NCI-H128 (cell line): ENCODE measurements around the gene BCKDK.
"Not testable (repeated sequence)": the region's sequence is repeated elsewhere in the genome, so short reads cannot be mapped to it uniquely, and the experiment has no call there.

ENCODE experiments used
- DNase-seq: peaks from one replicate; lab custom pipeline; 2025; ENCODE audit not compliant: unreplicated experiment; lab: John Stamatoyannopoulos, UW

BCKDK gene

DNA sequence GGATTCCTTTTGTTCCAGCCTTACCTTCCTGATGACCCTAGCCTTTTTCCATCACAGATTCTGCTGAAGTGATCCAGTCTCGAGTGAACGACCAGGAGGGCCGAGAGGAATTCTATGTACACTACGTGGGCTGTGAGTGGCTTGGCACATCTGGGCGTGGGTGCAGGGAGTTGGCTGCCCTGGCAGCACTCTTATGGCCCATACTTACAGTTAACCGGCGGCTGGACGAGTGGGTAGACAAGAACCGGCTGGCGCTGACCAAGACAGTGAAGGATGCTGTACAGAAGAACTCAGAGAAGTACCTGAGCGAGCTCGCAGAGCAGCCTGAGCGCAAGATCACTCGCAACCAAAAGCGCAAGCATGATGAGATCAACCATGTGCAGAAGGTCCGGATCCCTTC lies 11.9 kb downstream of the BCKDK start:
- no peak for DNase-seq

DNA sequence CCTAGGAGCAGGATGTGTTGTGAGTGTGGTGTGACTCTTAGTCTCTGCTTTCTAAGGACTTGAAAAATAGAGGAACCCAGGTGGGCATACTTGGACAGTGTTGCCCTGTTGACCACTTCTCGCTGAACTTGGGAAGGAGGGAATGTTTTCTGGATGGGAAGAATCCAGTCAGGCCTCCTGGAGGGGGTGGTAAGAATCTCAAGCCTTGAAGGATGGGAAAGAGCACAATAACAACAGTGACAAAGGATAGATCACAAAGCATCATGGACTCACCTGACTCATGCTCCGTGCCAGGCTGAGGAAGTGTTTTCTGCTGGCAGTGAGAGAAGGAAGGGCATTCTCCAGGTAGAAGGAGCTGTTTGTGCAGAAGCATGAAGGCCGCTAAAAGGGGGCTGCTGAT lies 17.7 kb downstream of the BCKDK start:
- DNase-seq: no peak

DNA sequence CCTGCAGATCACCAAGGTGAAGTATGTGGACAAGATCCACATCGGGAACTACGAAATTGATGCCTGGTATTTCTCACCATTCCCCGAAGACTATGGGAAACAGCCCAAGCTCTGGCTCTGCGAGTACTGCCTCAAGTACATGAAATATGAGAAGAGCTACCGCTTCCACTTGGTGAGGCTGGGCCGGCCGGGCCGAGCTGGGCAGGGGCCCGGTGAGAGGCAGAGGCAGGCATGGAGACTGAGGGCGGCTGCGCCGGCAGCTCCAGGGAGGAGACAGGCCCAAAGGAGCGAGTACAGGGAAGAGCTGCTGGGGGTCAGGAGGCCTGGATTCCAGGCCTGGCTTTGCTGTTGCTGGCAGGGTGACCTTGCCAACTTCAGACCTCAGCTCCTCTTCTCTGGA lies 19.0 kb downstream of the BCKDK start:
- no peak for DNase-seq

DNA sequence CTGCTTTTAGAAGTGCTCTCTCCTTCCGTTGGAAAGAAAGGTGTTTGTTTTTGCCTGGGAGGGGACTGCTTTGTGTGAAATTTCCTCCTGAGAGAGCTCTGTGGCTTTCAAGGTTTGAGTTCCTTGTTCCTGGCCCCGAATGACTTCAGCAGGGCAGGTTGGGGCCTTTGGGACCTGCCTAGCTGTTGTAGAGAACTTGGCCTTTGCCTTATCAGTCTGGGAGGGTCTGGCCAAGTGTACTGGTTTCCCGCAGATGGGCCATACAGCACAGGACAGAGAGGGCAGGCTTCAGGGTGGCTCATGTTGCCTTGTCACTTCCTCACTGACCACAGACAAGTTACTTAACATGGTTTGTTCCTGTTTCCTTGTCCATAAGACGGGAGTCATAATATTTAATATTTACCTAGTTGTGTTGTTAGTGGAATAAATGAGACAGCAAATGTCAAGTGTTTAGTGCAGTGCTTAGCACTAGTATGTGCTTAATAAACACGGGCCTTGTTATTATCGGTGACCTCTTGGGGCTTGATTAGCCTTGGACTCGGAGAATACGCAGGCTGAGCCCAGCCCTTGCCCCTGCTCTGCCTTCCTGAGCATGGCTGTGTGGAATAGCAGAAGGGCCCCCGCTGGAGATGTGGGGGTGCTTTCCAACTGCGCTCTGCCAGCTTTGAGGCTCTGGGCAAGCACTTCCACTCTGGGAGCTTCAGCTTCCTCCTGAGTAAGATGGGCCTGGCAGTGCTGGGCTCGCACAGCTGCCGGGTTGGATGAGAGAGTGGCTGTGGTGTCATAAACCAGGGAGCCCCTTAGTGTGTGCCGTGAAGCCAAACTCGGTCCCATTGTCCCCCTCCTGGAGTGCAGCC lies 20.8 kb downstream of the BCKDK start:
- no peak for DNase-seq

DNA sequence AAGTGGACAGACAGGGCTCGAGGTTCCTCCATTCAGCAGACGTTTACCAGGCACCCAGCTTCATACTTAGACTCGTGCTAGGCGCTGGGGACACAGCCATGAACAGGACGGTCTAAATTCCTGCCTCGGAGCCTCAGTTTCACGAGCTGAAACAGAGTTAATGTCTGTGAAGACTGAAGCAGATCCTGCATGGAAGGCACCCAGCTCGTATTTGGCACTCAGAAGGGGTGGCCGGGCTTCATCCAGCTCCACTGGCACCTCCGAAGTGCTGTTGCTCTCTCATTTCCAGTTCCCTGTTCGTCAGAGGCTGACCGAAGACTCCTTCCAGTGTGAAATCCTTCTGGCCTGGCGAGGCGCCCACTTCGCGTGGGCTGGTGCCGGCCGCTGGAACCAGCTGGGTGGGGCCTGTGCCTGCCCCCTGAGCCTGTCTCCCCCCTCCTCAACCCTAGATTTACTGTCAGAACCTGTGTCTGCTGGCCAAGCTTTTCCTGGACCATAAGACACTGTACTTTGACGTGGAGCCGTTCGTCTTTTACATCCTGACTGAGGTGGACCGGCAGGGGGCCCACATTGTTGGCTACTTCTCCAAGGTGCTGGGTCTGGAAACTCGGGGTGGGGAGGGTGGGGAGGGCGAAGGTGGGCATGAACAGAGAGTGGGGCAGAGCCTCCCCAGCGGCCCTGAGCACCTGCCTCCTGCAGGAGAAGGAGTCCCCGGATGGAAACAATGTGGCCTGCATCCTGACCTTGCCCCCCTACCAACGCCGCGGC lies 21.6 kb downstream of the BCKDK start:
- no peak for DNase-seq

DNA sequence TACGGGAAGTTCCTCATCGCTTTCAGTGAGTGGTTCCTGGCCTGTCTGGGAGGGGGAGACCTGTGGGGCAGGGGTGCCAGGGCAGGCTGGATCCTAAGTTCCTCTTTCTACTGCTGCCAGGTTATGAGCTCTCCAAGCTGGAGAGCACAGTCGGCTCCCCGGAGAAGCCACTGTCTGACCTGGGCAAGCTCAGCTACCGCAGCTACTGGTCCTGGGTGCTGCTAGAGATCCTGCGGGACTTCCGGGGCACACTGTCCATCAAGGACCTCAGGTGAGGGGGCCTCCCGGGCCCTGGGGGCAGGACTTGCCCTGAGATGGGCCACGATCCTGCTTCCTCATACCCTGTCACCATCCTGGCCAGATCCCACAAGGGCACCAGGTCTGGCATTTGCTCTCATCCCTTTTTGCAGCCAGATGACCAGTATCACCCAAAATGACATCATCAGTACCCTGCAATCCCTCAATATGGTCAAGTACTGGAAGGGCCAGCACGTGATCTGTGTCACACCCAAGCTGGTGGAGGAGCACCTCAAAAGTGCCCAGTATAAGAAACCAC lies 22.2 kb downstream of the BCKDK start:
- no peak for DNase-seq

DNA sequence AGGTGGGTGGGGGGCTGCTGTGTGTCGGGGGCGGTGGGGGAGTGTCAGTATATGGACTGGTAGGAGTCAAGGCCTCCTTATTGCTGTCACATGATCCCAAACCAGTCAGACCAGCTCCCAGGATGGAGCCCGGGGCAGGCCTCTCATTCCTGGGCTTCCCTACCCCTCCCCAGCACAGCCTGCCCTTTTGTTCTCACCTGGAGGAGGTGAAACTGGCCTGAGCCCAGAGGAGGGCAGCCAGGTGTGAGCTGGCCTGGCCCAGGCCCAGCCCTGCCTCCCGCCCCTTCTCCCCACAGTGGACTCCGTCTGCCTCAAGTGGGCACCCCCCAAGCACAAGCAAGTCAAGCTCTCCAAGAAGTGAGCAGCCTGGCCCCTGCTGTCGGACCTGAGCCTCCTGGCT lies 22.7 kb downstream of the BCKDK start:
- no peak for DNase-seq

DNA sequence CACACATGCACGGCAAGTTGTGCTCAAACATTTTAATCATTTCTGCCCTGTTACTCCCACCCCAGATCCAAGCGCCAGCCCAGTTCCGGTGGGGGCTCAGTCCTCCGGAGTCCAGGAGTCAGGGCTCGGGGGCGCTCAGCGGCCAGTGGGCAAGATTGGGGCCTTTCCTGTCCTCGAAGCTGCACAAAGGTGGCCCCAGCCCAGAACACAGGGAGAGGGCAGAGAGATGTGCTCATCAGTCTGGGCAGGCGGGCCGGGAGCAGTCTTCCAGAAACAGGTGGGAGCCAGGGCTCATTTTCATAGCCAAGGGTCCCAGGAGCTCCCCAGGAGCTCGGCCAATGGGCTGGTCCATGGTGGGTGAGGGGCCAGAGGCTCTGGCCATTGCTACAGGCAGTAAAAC lies 23.2 kb downstream of the BCKDK start:
- DNase-seq: no peak

DNA sequence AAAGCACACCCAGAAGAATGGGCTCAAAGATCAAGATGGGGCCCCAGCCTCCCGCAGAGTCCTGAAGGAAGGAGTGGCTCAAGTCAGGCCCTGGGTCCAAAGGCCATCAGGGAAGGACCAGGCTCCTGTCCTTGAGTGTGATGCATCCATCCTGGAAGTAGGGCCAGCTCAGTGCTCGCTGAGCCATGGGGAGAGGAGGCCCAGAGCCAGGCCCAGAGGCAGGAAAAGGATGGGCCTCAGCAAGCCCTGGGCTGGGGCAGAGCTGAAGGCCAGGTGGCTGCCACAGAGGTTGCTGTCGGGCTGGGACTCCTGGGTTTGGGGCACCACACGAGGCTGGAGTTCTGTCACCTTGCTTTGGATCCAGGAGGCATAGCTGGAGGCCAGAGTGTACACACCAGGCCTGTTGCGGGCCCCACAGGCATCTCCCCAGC lies 23.7 kb downstream of the BCKDK start:
- no peak for DNase-seq

DNA sequence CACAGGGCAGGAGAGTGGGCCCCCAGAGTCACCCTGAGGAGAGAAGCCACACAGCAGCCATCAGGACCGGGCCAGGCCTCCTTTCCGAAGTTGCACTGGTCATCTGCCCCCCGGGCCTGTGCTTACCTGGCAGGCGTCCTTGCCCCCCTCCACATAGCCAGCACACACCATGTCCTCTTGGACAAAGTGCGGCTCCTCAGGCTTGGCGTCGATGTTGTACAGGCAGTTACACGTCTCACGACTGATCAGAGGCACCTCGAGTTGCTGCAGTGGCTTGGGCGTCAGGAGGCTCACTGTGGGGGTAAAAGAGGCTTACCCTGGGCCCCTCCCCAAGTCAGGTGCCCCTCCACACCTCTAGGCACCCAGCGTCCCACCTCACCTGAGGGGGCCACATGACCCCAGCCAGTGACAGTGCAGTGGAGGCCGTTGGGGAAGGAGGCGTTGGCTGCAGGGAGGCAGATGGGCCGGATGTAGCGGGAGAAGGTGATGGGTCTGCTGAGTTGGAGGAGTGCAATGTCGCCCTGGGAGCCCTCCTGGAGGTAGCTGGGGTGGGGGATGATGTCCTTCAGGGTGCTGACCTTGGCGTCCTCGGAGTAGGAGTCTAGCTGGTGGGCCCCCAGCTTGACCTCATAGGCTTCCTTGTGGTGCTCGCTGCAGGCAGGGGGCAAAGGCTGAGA lies 24.3 kb downstream of the BCKDK start:
- no peak for DNase-seq

DNA sequence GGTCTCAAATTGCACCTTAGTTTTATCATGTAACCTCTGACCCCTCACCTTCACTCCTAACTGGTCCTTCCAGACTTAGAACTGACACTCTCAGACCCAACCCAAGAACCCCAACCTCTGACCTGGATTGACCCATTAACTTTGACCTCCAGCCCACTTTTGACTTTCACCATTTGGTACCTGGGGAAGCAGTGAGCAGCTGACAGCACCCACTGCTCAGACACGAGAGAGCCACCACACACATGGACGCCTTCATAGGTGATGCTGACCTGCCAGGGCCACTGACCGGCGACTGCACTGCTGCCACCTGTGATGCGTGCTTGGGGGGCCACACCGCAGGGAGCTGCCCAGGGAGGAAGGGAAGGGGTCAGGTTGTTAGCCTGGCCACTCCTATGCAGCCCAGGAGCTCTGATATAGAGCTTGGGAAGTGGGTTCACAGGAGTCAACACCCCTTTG lies 24.9 kb downstream of the BCKDK start:
- no peak for DNase-seq

DNA sequence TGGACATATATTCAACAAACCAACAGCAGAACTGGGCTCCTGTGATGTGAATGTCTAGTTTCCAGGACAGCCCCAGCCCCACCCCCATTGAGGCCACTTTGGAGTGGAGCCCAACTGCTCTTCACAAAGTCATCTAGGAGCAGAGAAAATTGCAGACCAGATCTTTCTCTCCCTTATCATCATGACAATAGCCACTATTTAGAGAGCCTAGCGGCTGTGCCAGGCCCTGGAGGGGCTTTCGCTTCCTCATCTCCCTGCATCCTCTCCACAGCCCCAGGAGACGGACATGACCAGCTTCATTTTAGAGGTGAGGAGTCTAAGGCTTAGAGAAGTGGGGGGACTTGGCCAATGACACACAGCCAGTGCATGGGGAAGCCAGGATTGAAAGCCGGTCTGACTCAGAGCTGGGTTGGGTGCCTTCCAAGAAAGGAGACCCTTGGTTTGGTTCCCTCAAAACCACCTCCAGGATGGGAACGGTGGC lies 25.9 kb downstream of the BCKDK start:
- no peak for DNase-seq

DNA sequence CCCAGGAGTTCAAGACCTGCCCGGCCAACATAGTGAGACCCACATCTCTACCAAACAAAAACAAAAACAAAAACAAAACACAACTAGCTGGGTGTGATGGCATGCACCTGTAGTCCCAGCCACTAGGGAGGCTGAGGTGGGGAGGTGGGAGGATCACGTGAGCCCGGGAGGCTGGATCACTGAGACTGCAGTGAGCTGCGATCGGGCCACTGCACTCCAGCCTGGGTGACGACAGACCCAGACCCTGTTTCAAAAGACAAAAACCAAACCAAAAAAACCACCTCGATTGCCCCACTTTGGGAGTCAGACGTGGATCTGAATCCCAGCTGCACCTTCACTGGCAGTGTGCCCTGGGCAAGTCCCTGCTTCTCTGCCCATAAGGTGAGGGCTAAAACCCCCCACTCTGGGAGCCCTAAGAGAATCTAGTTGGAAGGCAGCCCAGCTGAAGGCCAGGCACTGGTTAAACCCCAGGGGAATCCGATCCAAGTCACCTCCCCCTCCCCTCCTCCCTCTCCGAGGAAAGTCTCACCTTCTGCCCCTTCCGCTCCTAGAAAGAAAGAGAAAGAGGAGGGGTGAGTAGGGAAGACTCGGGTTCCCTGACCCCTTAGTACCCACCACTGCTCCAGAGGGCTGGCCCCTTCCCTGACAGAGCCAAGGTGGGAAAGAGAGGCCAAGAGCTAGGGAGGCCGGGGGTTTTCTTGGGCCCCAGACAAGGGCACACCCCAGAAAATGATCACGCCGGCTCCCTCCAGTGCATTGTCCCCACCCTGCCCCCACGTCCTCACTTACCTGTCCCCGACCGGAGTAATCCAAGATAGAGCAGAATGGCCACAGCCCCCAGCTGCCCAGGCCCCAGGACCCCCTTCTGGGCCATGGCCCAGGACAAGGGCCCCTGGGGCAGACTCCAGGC lies 26.7 kb downstream of the BCKDK start:
- no peak for DNase-seq

DNA sequence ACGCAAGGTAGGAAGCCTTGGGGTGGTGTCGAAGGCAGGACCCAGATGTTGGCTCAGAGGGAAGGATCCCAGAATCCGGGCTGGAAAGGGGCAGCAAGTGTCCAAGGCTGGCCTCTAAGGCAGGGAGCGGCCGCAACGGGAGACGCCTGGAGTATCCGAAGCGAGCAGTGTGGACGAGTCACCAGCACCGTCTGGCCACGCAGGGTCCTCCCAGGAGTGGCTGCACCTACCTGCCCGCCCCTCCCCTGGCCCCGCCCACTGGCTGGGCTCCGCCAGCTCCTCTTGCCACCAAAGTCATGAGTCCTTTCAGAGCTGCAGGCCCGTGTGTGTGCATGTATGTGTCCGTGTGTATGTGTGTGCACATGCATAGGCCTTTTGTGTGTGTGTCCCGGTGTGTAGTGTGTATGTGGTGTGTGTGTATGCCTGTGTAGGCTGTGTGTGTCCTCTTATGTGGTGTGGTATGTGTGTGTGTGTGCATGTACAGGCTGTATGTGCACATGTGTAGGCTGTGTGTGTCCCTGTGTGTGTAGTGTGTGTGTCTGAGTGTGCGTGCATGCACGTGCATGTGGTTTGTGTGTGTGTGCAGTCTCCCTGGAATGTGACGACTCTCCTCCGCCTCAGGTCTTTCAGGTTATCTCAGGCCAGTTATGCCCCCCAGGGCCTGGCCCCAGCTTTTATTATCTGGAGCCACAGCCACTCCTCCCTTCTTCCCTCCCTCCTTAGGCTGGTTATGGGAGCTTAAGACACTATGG lies 27.5 kb downstream of the BCKDK start, which contains the start of gene PRSS8:
Gene PRSS8 (minus strand): TSS at position 193 of the 752 bp plus-strand sequence. CDS start 229 bp downstream, outside the sequence.
- DNase-seq: no peak

DNA sequence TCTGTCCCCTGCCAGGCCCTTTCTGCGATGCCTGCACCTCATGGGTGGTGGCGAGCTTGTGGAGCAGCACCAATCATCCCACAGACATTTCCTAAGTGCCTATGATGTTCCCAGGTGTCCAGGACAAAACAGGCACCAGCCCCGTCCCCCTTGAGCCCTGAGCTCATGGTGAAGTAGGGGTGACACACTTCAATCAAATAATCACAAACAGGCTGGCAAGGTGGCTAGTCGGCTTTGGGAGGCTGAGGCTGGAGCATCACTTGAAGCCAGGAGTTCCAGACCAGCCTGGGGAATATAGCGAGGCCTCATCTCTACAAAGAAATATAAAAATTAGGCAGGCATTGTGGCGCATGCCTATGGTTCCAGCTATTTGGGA lies 28.1 kb downstream of the BCKDK start:
- DNase-seq: no peak

DNA sequence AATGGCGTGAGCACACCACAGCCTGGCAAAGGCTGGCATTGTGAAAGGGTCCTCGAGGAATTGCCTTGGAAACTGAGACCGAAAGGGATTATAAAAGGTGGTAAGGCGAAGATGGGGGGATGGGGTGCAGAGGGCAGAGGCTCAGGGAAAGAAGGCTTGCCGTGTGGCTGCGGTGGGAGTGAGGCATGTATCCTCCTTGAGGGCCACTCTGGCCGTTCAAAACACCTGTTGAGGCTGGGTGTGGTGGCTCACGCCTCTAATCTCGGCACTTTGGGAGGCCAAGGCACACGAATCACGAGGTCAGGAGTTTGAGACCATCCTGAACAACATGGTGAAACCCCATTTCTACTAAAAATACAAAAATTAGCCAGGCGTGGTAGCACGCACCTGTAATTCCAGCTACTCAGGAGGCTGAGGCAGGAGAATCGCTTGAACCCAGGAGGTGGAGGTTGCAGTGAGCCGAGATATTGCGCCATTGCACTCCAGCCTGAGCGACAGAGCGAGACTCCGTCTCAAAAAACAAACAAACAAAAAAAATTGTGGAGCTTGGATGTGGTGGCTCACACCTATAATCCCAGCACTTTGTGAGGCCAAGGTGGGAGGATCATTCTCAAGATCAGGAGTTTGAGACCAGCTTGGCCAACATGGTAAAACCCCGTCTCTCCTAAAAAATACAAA lies 28.8 kb downstream of the BCKDK start:
- DNase-seq: not testable (repeated sequence)

DNA sequence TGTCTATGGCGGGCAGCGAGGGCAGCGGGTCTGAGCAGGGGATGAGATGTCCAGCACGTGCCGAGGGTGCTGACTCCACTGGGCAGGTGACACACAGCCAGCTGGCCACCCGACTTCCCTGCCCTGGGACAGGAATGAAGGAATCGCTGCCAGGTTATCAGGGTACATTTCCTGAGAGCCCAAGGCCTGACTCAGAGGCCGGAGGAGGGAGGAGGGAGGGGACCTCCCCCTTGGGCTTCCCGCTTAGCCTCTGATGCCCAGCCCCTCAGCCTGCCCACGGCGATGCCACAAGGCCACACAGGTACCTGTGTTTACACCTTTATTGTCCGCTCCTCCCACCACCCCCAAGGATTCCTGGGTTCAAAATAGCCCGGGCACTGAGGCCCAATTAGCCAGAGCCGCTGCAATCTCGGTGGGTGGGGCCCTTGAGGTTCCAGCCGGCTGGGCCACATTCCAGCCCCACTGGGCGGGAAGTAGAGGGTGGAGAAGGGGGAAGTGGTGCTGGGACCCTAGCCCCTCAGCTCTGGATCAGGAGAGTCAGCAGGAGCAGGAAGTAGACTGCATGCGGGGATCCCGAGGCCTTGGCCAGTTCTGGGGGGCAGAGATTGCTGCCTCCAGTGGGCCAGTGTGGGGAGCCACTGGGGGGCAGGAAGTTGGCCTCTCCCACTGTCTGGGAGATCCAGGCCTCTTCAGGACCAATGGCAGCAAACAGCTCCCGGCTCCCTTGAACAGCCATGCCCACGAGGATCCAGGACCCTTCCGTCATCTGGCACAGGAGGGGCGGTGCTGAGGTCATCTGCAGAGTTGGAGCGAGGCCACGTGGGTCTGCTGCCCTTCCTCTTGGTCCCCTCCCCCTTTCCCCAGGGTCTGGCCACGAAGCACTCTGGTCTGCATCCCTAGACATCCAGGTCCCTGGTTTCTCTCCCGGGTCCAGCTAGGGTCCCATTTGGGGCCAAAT lies 30.7 kb downstream of the BCKDK start:
- DNase-seq: no peak

DNA sequence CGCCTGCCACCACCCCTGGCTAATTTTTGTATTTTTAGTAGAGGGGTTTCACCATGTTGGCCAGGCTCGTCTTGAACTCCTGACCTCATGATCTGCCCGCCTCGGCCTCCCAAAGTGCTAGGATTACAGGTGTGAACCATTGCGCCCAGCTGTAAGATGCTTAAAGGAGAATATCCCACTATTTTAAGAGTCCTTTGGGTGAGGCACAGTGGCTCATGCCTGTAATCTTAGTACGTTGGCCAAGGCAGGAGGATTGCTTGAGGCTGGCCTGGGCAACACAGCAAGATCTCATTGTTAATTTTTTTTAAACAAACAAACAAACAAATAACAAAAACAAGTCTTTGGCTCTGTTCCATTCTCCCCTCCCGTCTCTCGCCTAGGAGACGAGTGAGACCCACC lies 32.9 kb downstream of the BCKDK start:
- DNase-seq: not testable (repeated sequence)
